ENCODE results near the gene FN1. TPM values are rescaled to one million over a fixed set of nuclear protein-coding genes. Genes with fewer than 3 reads are reported as not detected.

FN1 gene
- total RNA-seq, 1 donor from 2014 or later, result 902 TPM

DNA sequence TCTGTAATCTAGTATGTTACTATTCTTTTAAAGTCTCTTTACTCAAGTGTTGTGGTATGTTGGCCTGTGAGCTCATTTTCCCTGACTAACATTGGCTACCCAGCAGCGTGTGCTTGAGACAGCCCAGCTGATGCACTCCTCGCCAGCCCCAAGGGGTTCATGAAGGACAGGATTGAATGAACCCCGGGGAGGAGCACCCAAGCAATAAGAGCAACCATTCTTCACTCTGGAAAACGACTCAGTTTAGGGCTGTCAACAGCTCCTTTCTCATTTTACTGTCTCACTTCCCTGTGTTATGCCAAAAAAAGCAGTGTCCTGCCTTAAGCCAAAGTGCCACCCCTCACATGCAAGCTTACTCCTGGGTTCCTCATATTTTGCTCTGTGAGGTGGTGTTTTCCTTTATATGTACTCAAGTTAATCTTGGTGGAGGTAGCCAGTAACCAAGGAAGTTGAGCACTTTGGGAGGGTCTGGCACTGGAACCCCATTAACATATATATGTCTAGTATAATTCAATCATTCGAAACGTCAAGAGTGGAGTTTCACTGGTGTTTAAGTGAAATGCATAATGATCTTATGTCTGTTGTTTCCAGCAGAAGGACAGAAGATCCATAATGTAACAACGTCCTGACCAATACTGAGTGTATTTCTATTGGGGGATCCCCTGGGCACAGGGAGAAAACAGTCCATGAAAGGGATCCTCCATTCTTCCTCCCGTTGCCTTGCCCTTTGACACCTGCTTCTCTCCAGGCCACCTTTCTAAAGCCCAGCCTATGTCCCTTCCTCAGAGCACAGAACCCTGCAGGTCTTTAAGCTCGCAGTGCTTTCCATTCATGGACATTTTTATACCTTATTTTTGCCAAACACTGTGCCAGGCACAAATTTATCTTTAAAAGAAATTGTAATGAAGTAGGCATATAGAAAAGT is 80.8 kb downstream of the FN1 start:
- H3K27ac Mint-ChIP-seq, result no peak overlapping the region
- TF ChIP-seq, protein P1, sequence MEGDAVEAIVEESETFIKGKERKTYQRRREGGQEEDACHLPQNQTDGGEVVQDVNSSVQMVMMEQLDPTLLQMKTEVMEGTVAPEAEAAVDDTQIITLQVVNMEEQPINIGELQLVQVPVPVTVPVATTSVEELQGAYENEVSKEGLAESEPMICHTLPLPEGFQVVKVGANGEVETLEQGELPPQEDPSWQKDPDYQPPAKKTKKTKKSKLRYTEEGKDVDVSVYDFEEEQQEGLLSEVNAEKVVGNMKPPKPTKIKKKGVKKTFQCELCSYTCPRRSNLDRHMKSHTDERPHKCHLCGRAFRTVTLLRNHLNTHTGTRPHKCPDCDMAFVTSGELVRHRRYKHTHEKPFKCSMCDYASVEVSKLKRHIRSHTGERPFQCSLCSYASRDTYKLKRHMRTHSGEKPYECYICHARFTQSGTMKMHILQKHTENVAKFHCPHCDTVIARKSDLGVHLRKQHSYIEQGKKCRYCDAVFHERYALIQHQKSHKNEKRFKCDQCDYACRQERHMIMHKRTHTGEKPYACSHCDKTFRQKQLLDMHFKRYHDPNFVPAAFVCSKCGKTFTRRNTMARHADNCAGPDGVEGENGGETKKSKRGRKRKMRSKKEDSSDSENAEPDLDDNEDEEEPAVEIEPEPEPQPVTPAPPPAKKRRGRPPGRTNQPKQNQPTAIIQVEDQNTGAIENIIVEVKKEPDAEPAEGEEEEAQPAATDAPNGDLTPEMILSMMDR (conservative IDR thresholded peaks at IDR 0.05), result no peak
- H3K9me3 Mint-ChIP-seq, result no peaks in the 10 kb centered on the region
- no peak overlapping the region for H3K4me3 Mint-ChIP-seq
- DNase-seq (ENCODE audit: extremely low spot score, unreplicated experiment), result no peak
- no peaks in the 10 kb centered on the region for H3K27me3 Mint-ChIP-seq
- peaks cover 27% of the 10 kb centered on the region for H3K36me3 Mint-ChIP-seq
- H3K4me1 Mint-ChIP-seq (ENCODE audit: unreplicated experiment), result no peaks in the 10 kb centered on the region

DNA sequence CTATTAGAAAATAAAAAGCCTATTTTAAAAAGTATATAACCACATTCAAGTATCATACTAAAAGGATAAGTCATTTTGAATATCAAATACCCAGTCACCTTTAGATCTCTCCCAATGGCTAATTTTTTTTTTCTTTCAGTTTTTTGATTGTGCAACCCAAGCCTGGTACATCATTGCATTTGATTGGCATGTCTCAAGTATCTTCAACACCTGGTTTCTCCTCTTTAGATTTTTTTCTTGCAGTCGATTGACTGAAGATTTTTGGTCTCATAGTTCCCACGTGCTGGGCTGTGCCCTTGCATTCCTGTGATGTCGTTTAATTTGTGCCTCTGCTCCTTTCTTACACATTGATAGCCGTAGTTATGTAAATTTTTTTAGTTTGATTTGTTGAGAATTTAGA is 83.3 kb downstream of the FN1 start:
- DNase-seq (ENCODE audit: extremely low spot score, unreplicated experiment), result no peak
- no peaks in the 10 kb centered on the region for H3K9me3 Mint-ChIP-seq
- TF ChIP-seq, protein P1 (conservative IDR thresholded peaks at IDR 0.05), result no peak
- H3K27ac Mint-ChIP-seq, result no peak overlapping the region
- no peaks in the 10 kb centered on the region for H3K27me3 Mint-ChIP-seq
- no peaks in the 10 kb centered on the region for H3K4me1 Mint-ChIP-seq (ENCODE audit: unreplicated experiment)
- peaks cover 37% of the 10 kb centered on the region for H3K36me3 Mint-ChIP-seq
- H3K4me3 Mint-ChIP-seq, result no peak overlapping the region

DNA sequence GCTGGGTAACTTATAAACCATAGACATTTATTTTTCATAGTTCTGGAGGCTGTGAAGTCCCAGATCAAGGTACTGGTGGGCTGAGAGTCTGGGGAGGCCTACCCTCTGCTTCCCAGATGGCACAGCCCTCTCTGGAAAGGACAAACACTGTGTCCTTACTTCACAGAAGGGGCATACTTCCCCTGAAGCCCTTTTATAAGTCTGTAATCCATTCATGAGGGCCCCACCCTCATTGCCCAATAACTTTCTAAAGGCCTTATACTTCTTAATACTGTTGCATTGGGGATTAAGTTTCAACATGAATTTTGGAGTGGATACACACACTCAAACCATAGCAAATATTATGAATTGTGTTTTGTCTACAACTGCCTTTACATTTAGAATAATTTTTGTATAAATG is 88.0 kb downstream of the FN1 start:
- Mint-ChIP-seq H3K4me1 (ENCODE audit: unreplicated experiment) (no peaks in the 10 kb centered on the region), H3K27ac (no peak overlapping the region), H3K27me3 (no peaks in the 10 kb centered on the region), H3K9me3 (no peaks in the 10 kb centered on the region), H3K4me3 (no peak overlapping the region), H3K36me3 (peaks cover 50% of the 10 kb centered on the region)
- DNase-seq (ENCODE audit: extremely low spot score, unreplicated experiment), result no peak
- TF ChIP-seq, protein P1 (conservative IDR thresholded peaks at IDR 0.05), result no peak

DNA sequence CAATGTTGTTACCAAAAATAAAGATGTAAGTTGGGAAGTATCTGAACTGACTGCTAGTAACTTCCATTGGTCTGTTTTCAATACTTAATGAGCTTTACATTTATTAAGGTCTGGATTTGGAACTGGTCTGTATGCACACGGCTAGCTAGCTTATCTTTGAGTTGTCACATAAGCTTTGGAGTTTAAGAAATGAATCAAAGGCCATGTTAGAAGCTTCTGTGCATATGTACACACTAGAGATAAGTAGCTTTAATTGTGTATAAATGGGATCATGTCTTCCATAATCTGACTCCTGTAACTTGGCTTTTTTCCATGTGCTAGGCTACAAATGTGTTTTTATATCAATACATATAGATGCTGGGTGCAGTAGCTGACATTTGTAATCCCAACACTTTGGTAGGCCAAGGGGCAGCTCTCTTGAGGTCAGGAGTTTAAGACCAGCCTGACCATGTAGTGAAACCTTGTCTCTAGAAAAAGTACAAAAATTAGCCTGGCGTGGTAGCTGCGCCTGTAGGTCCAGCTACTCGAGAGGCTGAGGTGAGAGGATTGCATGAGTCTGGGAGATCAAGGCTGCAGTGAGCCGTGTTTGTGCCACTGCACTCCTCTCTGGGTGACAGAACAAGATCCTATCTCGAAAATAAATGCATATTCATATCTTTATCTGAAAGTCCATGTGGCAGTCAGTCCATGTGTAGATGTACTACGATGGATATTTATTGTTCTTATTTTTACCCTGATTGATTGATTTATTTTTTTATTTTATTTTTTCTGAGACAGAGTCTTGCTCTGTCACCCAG is 96.8 kb downstream of the FN1 start:
- no peak for DNase-seq (ENCODE audit: extremely low spot score, unreplicated experiment)
- H3K9me3 Mint-ChIP-seq, result no peaks in the 10 kb centered on the region
- H3K27me3 Mint-ChIP-seq, result no peaks in the 10 kb centered on the region
- no peaks in the 10 kb centered on the region for H3K4me1 Mint-ChIP-seq (ENCODE audit: unreplicated experiment)
- peaks cover 49% of the 10 kb centered on the region for H3K36me3 Mint-ChIP-seq
- H3K27ac Mint-ChIP-seq, result no peak overlapping the region
- TF ChIP-seq, protein P1 (conservative IDR thresholded peaks at IDR 0.05), result no peak
- H3K4me3 Mint-ChIP-seq, result no peak overlapping the region

DNA sequence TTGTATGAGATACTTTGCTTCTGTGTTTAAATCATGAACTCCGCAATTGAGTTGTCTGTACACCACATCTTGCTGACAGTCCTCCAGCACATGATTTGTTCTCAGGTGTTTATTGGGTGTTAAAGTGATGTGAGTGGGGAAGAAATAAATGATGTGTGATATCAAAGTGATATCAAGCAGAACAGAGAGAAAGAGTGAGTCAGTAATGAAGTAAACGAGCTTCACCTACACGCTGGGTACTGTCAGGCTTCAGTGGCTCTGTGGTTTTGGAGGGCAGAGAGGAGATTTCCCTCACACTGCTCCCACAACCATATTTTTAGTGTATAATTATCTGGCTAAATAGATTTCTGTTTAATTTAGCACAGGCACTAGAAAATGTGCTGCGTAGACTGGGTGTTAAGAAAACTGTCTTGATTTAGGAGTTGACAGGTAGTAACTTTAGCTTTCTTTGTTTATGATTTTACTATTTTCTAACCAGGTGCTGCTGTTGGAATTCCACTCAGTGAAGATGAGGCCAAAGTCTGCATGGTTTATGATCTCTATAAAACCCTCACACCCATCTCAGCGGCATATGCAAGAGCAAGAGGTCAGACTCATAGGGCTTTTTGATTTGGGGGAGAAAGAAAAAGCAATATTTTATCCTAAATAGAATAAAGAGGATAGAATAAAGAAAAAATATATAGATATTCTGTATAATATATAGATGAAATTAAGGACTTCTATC is 102.8 kb downstream of the FN1 start:
- Mint-ChIP-seq H3K9me3 (no peaks in the 10 kb centered on the region), H3K4me1 (ENCODE audit: unreplicated experiment) (peaks cover 10% of the 10 kb centered on the region), H3K27me3 (no peaks in the 10 kb centered on the region), H3K27ac (no peak overlapping the region), H3K4me3 (no peak overlapping the region), H3K36me3 (peaks cover 50% of the 10 kb centered on the region)
- DNase-seq (ENCODE audit: extremely low spot score, unreplicated experiment), result no peak
- TF ChIP-seq, protein P1 (conservative IDR thresholded peaks at IDR 0.05), result no peak
